Epithelial cell of esophagus (primary cell): ENCODE data around the gene ATAD3A.

Source experiments
- DNase-seq: peaks from one replicate; pipeline ENCODE4 v3.0.0; 2010; ENCODE audit warnings: low read depth
- H3K4me3 ChIP-seq: 2 replicates; pipeline ENCODE4 v1.5.1; 2011; ENCODE audit warnings: mild to moderate bottlenecking, low read length, control low read depth
- CTCF ChIP-seq: IDR thresholded peaks from 2 replicates; pipeline ENCODE4 v1.5.1; 2011; ENCODE audit warnings: low read depth, mild to moderate bottlenecking, low read length, control low read depth, inconsistent platforms; ENCODE audit not compliant: insufficient read depth; ENCODE audit errors: missing control alignments

Gene ATAD3A

GRCh38 chr1:1540818-1541628, 29.1 kb downstream of the ATAD3A start:
- no peak overlapping the region for H3K4me3 ChIP-seq
- no peak for TF ChIP-seq CTCF
- no peak for DNase-seq

- TF ChIP-seq CTCF = no peak
- H3K4me3 ChIP-seq = no peak overlapping the region
- DNase-seq = no peak
Measured at GRCh38 chr1:1541956-1542765, 30.2 kb downstream of the ATAD3A start.

GRCh38 chr1:1542766-1543705, 31.1 kb downstream of the ATAD3A start:
- no peak for DNase-seq
- no peak overlapping the region for H3K4me3 ChIP-seq
- no peak for TF ChIP-seq CTCF

- H3K4me3 ChIP-seq = no peak overlapping the region
- no peak for TF ChIP-seq CTCF
- DNase-seq = no peak
Measured at GRCh38 chr1:1543706-1544099, 31.7 kb downstream of the ATAD3A start.

GRCh38 chr1:1544544-1544943, 32.6 kb downstream of the ATAD3A start:
- DNase-seq = no peak
- no peak overlapping the region for H3K4me3 ChIP-seq
- no peak for TF ChIP-seq CTCF

- TF ChIP-seq CTCF = no peak
- DNase-seq = no peak
- no peak overlapping the region for H3K4me3 ChIP-seq
Measured at GRCh38 chr1:1545946-1546737, 34.2 kb downstream of the ATAD3A start.
